Hematopoietic multipotent progenitor cell treated with erythropoietin and hydrocortisone succinate and interleukin-3 and kit ligand, for 4 days (in vitro differentiated cells): ENCODE results near the gene MB.
"Not testable (repeated sequence)": the region's sequence is repeated elsewhere in the genome, so short reads cannot be mapped to it uniquely, and the experiment has no call there.

Experiments
- DNase-seq: peaks from one replicate; pipeline ENCODE4 v3.0.0-alpha.2; 2015

Gene MB

DNA sequence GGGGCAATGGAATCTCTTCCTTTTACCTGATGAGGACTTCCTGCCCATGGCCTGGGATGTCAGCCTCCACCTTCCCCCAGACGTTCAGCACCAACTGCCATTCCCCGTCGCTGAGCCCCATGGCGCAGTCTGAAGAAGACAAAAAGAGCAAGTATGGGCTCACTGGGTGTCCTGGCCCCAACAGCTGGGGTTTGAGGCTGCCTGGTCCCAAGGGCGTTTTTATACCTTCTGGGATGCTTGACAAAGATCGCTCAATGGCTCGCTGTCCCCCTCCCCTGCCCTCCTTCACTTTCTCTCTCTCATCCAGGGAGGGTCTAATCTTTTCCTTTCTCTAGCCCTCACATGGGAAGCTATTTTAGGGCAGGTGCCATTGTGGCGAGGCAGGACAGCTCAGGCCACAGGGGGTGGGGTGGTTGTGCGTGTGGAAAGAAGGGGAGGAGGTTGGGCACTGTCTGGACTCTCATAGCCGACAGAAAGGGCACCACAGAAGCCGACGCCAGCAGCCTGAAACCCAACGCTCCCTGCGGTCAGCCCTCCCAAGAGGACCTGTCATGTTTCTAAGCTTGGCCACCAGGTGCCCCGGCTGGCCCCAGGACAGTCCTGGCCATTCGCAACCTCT, at the start of gene MB:
TSS of gene MB (minus strand) at position 193 of the 619 bp plus-strand sequence. CDS start at position 121, 72 bp downstream.
- DNase-seq, result no peak

DNA sequence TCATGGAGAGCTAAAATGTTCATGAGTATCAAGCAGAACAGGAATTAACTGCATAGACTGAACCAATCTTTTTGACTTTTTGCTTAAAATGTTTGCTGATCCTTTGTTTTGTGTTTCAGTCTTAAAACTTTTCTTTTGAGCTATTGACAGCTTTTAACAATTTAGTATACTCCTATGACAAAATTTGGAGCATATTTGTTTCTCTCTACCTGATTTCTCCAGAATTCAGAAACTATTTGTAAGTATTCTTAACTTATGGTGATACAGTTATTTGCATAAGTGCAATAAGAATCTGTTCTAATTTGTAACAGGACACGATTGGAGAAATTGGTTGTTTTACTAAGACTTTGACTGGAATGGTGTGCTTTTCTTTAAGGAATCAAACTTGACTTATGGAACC, 49.6 kb upstream of the MB start:
- not testable (repeated sequence) for DNase-seq

DNA sequence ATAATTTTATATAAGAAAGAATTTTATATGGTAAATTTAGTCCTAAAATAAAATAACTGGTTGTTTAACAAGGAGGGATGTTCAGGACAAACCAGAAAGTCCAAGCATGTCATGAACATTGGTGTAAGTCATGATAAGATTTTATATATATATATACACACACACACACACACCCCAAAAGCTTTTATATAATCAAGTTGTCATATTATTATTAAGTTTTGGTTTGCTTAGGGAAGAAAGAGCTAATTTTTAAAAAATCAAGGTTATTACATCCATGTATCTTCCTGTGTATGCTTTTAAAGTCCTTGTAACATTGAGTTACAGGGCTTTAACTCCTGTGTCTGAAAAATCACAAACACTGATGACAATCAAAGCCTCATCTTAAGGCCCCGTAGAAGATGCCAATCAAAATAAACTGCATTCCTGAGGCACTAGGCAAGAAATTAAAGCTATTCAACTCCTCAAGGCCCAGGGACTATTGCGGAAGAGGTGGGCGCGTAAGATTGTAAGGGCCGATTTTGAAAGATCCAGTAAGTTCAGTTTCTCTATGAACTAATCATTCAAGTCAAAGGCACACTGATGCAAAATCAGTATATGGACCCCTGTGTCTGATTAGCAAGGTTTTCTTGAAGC, 47.9 kb upstream of the MB start:
- DNase-seq, result no peak

DNA sequence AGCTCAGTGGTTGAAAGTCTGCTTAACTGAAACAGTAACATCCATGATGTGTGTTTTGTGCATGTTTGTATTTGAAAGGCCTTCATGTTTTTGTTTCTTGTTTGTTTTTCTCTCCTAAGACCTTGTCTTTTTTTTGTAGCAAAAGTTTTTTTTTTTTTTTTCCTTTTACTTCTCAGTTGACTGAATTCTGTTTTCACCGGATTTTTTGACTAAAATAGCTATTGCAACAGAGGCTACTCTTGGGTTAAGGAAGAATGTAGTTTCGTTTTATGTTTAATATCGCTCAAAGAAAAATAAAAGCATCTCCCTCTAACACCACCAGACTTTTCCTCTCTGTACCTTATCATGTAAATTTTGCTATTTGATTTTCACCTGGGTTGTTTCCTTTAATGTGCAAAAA, 46.2 kb upstream of the MB start:
- DNase-seq, result no peak

- no peak for DNase-seq
Measured at GRCh38 chr22:35662914-35663313, 45.8 kb upstream of the MB start.

- DNase-seq, result peak; percentile 30
Measured at GRCh38 chr22:35661464-35661863, 44.3 kb upstream of the MB start.

- peak; percentile 82 for DNase-seq
Measured at GRCh38 chr22:35660291-35661127, 43.4 kb upstream of the MB start.

GRCh38 chr22:35657571-35658312, 40.6 kb upstream of the MB start:
- no peak for DNase-seq

GRCh38 chr22:35656284-35656752, 39.2 kb upstream of the MB start:
- DNase-seq, result no peak

- DNase-seq, result no peak
Measured at GRCh38 chr22:35653824-35654223, 36.7 kb upstream of the MB start.

- DNase-seq, result no peak
Measured at GRCh38 chr22:35651085-35651484, 34.0 kb upstream of the MB start.

- no peak for DNase-seq
Measured at GRCh38 chr22:35649636-35650250, 32.6 kb upstream of the MB start.

DNA sequence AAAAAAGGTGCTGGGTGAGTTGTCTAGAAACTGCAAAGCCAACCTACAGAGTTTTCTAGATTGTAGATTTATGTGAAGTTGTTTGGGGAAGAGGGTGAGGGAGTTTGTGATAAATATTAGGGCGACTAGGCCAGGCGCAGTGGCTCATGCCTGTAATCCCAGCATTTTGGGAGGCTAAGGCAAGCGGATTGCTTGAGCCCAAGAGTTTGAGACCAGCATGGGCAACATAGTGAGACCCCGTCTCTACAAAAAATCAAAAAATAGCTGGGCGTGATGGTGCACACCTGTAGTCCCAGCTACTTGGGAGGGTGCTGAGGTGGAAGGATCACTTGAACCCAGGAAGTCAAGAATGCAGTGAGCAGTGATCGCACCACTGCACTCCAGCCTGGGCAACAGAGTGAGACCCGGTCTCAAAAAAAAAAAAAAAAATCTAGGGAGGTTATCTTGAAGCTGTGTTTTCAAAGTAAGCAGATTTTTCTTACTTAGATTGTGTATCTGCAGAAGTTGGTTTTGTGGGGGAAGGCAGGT, 32.0 kb upstream of the MB start:
- DNase-seq, result no peak

DNA sequence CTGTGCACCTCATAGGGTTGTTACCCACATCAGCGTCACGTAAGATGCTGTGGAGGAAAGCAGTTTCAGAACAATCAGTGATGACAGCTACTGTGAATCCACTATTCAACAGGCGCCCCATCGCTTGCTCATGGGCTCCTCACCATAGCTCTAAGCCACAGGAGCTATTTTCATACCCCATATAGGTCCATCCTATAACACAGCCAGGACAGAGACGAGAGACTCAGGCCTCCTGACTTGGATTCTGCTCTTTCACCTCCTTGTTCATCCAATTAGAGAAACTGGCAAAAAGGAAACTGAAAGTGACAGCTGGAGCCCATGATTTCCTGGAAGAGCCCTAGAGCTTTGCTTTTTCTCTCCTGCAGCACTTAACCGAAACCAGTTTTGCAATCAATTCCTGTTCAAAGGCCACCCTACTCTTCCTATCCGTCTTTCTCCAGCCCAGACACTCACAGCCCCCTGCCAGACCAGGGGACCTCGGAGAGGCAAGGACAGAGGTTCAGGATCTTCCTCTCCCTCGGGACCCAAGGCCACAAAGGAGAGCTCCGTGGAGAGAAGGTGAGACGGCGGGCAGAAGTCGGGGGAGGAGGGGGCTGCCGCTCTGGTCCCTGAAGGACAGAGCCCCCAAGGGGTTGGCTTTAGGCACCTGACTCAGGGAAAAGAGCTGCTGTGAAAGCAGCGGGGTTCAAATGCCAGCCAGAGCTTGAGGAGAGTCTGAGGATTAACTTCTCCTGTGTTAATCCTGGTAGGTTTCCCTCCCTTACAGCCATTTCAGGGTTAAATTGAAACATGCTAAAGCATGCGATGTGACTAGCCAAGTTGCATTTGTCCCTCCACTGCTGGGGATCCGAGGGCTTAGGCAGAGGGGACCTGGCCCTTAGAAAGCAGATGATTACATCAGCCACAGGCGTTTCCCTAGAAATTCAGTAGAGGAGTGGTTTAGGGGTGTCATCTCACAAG, 31.2 kb upstream of the MB start, which contains the start of gene APOL6:
TSS of gene APOL6 (plus strand) at position 381 of the 960 bp plus-strand sequence. CDS start 7,980 bp downstream, outside the sequence.
- peak; percentile 80 for DNase-seq

DNA sequence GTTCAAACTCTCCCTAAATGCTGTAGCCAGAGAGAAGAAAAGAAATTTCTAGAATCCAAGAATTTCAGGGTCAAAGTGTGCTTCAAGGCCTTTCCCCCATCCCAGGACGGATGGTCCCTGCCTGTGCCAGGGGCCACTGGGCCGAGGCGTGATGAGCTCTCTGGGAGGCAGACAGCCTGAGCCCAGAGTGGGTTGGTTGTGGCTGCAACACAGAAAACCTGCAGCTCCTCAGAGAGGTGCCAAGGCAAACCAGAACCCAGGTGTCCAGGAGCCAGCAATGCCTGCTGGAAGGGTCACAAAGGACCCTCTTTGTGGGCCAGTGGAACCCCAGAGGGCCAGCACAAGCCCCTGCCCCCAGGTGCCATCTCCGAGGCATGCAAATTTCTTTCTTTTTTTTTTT, 28.5 kb upstream of the MB start:
- DNase-seq, result no peak

GRCh38 chr22:35643991-35644390, 26.9 kb upstream of the MB start:
- DNase-seq, result no peak

DNA sequence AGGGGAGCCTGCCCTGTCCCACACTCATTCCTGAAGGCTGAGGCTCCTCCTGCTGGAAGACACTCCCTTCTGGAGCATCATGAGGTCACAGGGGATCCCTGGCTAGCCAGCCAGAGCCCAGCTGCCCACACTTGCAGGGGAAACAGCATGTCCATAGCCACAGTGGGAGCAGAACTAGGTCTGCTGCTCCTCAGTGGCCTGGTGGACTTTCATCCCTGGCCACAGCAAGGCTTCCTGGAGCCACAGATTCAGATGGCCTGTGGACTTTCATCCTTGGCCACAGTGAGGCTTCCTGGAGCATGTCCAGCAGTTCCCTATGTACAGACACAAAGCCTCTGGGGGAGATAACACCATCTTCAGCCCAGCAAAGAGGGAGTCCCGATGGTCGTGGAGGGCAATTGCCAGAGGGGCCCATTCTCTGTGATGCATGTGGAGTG, 25.2 kb upstream of the MB start:
- DNase-seq, result no peak

DNA sequence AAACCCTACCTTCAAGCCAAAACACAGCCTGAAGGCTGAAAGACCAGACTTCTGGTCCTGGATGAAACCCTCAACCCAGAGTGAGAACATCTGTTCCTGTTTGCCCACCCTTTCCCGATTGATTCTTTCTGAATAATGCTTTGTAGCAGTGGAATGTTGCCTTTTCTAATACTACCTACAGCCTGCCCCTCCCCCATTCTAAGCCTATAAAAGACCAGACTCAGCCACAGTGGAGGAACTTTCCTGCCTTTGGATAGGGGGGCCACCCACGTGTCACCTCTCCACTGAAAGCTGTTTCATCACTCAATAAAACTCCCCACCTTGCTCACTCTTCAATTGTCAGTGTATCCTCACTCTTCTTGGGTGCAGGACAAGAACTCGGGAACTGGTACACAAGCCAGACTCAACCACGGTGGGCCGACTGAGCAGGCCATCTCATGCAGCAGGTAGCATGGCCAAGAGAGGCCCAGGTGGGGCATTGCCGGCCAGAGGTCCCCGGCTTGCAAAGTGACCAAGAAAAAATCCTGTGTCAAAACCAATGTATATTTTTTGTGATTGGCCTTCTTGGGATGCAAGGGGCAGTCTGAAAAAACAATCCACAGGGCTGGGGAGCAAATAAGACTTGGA, 24.5 kb upstream of the MB start:
- DNase-seq, result no peak

DNA sequence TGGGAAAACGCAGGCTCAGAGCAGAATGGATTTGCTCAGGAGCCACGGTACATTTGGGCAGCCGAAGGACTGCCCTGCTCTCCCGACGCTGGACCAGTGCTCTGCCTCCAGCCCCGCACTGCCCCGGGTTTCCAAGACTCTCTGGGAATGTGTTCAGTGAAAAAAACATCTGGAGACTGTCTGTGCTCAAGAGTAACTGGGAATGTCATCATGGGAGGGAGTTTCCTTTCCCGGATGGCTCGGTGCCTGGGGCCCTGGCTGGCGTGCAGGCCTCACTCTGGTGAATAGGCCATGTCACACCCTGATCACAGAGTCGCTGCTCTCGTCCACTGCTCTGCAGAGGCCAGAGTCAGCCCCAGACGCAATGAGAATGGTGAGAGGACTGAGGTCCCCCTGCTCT, 21.3 kb upstream of the MB start:
- no peak for DNase-seq

DNA sequence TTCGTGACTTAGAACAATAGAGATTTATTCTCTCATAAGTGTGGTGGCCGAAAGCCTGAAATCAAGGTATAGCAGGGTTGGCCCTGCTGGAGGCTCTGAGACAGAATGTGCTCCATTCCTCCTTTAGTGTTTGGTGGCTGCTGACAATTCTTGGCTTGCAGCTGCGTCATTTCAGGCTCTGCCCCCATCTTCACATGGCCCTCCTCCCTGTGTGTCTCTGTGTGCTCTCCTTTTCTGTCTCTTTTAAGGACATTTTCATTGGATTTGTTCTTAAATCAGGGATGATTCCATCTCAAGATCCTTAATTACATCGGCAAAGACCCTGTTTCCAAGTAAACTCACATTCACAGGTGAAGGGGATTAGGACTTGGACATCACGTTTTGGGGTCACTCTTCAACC, 20.9 kb upstream of the MB start:
- no peak for DNase-seq

DNA sequence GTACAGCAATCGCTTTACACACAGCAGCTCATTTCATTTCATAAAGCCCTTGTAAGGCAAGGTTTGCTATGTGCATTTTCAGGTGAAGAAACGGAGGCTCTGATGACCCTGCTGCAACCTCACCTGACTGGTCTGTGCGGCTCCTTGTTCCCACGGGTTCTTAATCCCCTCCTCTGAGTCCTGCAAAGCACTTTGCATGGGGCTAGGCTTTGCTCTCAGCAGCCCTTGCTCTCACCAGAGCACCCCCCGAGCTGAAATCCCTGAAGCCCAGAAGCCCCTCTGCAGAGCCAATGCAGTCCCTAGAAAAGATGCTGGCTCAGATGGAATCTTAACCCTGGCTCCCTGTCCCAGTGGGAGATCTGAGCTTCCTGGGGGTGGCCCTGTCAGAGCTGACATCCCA, 20.1 kb upstream of the MB start:
- DNase-seq, result no peak
